ENCODE measurements around the gene TOR2A.

- TF ChIP-seq CTCF (conservative IDR thresholded peaks at IDR 0.05) (no peak), EZH2 (IDR thresholded peaks at IDR 0.05; ENCODE audit: low read depth) (no peak)
These were observed 14.2 kb downstream of the TOR2A start for GRCh38 chr9:127720865-127721227.
